ENCODE measurements around the gene TUBB4A. TPM values are rescaled to one million over a fixed set of nuclear protein-coding genes. Genes with fewer than 3 reads are reported as not detected.

TUBB4A gene
- total RNA-seq, 1 donor from 2014 or later: 1.7 TPM

DNA sequence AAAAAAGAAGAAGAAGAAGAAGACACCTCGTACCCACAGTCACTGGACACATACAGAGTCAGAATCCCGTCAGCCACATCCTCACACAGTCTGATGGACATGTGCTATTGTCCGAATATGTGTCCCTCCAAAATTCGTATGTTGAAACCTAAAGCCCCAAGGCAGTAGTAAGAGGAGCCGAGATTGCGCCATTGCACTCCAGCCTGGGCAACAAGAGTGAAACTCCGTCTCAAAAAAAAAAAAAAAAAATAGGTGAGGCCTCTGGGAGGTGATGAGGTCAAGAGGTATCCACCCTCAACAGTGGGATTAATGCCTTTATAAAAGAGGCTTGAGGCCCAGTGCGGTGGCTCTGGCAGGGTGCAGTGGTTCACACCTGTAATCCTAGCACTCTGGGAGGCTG lies 17.9 kb downstream of the TUBB4A start:
- H3K4me2 ChIP-seq (ENCODE audit: low read length): no peak overlapping the region
- Mint-ChIP-seq H3K9me3 (ENCODE audit: unreplicated experiment) (no peaks in the 10 kb centered on the region), H3K4me1 (ENCODE audit: low read depth, unreplicated experiment) (no peaks in the 10 kb centered on the region), H3K27me3 (ENCODE audit: low read depth, unreplicated experiment) (peaks cover 6% of the 10 kb centered on the region), H3K27ac (ENCODE audit: unreplicated experiment) (no peak overlapping the region), H3K4me3 (ENCODE audit: unreplicated experiment) (no peak overlapping the region), H3K36me3 (ENCODE audit: low read depth, unreplicated experiment) (no peaks in the 10 kb centered on the region)
- no peak overlapping the region for H3K27ac ChIP-seq (ENCODE audit: low read depth, low read length)
- no peak overlapping the region for H3K9ac ChIP-seq (ENCODE audit: low read length)
- no peak overlapping the region for H2AFZ ChIP-seq (ENCODE audit: low read depth, low read length)
- no peak for DNase-seq (ENCODE audit: low read depth)
- H3K36me3 ChIP-seq (ENCODE audit: insufficient read depth, low read length): no peaks in the 10 kb centered on the region
- no peak overlapping the region for H3K4me3 ChIP-seq (ENCODE audit: insufficient read depth, low read depth, low read length)
- TF ChIP-seq EZH2 (IDR thresholded peaks at IDR 0.05; ENCODE audit: insufficient read depth, low read length) (no peak), CTCF (IDR thresholded peaks at IDR 0.05; ENCODE audit: insufficient read depth, low read depth, low read length) (no peak)
- H3K79me2 ChIP-seq (ENCODE audit: insufficient read depth, low read length): no peaks in the 10 kb centered on the region
- H3K4me1 ChIP-seq (ENCODE audit: insufficient read depth, low read length): no peaks in the 10 kb centered on the region
- no peak for FAIRE-seq
- H4K20me1 ChIP-seq (ENCODE audit: insufficient read depth, low read length): no peaks in the 10 kb centered on the region
- no peaks in the 10 kb centered on the region for H3K9me3 ChIP-seq (ENCODE audit: insufficient read depth, low read depth, low read length)
- H3K27me3 ChIP-seq (ENCODE audit: insufficient read depth, low read length): no peaks in the 10 kb centered on the region

GRCh38 chr19:6483235-6483634 lies 18.9 kb downstream of the TUBB4A start:
- Mint-ChIP-seq H3K27me3 (ENCODE audit: low read depth, unreplicated experiment) (peaks cover 4% of the 10 kb centered on the region), H3K4me3 (ENCODE audit: unreplicated experiment) (no peak overlapping the region)

More at GRCh38 chr19:6483235-6483634, 18.9 kb downstream of the TUBB4A start:
- no peak for TF ChIP-seq CTCF (IDR thresholded peaks at IDR 0.05; ENCODE audit: insufficient read depth, low read depth, low read length)
- TF ChIP-seq EZH2 (IDR thresholded peaks at IDR 0.05; ENCODE audit: insufficient read depth, low read length): no peak
- no peaks in the 10 kb centered on the region for H3K36me3 ChIP-seq (ENCODE audit: insufficient read depth, low read length)
- no peaks in the 10 kb centered on the region for H3K9me3 ChIP-seq (ENCODE audit: insufficient read depth, low read depth, low read length)
- no peak overlapping the region for H3K27ac Mint-ChIP-seq (ENCODE audit: unreplicated experiment)
- FAIRE-seq (no peak), DNase-seq (ENCODE audit: low read depth) (no peak)
- no peak overlapping the region for H3K4me2 ChIP-seq (ENCODE audit: low read length)
- no peaks in the 10 kb centered on the region for H3K9me3 Mint-ChIP-seq (ENCODE audit: unreplicated experiment)
- no peak overlapping the region for H3K9ac ChIP-seq (ENCODE audit: low read length)
- no peaks in the 10 kb centered on the region for H3K4me1 ChIP-seq (ENCODE audit: insufficient read depth, low read length)
- no peaks in the 10 kb centered on the region for H3K36me3 Mint-ChIP-seq (ENCODE audit: low read depth, unreplicated experiment)
- H3K4me1 Mint-ChIP-seq (ENCODE audit: low read depth, unreplicated experiment): no peaks in the 10 kb centered on the region
- no peaks in the 10 kb centered on the region for H3K27me3 ChIP-seq (ENCODE audit: insufficient read depth, low read length)
- no peak overlapping the region for H3K4me3 ChIP-seq (ENCODE audit: insufficient read depth, low read depth, low read length)
- H3K27ac ChIP-seq (ENCODE audit: low read depth, low read length): no peak overlapping the region
- H4K20me1 ChIP-seq (ENCODE audit: insufficient read depth, low read length): no peaks in the 10 kb centered on the region
- no peaks in the 10 kb centered on the region for H3K79me2 ChIP-seq (ENCODE audit: insufficient read depth, low read length)
- H2AFZ ChIP-seq (ENCODE audit: low read depth, low read length): no peak overlapping the region
